Left ventricle myocardium superior (tissue), 1 donor: ENCODE results near the gene GDAP1L1. TPM values are rescaled to one million over a fixed set of nuclear protein-coding genes. Genes with fewer than 3 reads are reported as not detected.
A peak's percentile ranks its signal among the peaks of the same experiment; 100 is the strongest.

Source experiments
- ATAC-seq: fragments of 200-7000 bp; cut with Tn5 transposase; one replicate; pipeline ENCODE4 v1.9.1; 2020; ENCODE audit warnings: mild to moderate bottlenecking, moderate library complexity
- DNase-seq: peaks from one replicate; pipeline ENCODE4 v3.0.0-alpha.2; 2020
- intact Hi-C: fragments of 100-400 bp; cut with micrococcal nuclease; formaldehyde crosslinking; loops from one replicate; pipeline ENCODE4 v1.11.0; 2022
- long read RNA-seq: library from polyadenylated mRNA; unstranded; transcript quantifications from one replicate; pipeline ENCODE4 v2.0.0, GENCODE V29; 2021
- total RNA-seq: library from RNA; stranded (reverse); fragmentation: NEBNext Ultra II Directional; extraction: Animal tissue kit (Norgen Biotek cat#: 25700); gene quantifications from one replicate; pipeline ENCODE4 v1.2.1, GENCODE V29; 2021
- donor health status: DM: no; HTN: yes; CAD: no; lungs with severe emphysema.

GDAP1L1 gene
- 0.42 TPM for total RNA-seq
- long read RNA-seq, partial matches to known transcripts, result 0 of 1 reads
- long read RNA-seq, other reads (novel, unspliced or antisense), result 0 of 1 reads

- ATAC-seq, result peak; percentile 77
- DNase-seq, result no peak
- intact Hi-C loops, result no loop called here
Observed at GRCh38 chr20:44247131-44247571, at the start of gene GDAP1L1. Gene GDAP1L1, plus strand, starts transcription at chr20:44247308. Its CDS starts 27 bp downstream, at chr20:44247335.

GRCh38 chr20:44198872-44199271 is 48.2 kb upstream of the GDAP1L1 start:
- intact Hi-C loops, result no loop called here
- ATAC-seq (no peak), DNase-seq (no peak)

- DNase-seq (no peak), ATAC-seq (peak; percentile 10)
- intact Hi-C loops, result no loop called here
Observed at GRCh38 chr20:44199877-44200276, 47.2 kb upstream of the GDAP1L1 start.

- DNase-seq (no peak), ATAC-seq (no peak)
- intact Hi-C loops, result no loop called here
Observed at GRCh38 chr20:44200371-44200770, 46.7 kb upstream of the GDAP1L1 start.

GRCh38 chr20:44200983-44201382 is 46.1 kb upstream of the GDAP1L1 start:
- no peak for ATAC-seq
- intact Hi-C loops, result no loop called here
- no peak for DNase-seq

DNA sequence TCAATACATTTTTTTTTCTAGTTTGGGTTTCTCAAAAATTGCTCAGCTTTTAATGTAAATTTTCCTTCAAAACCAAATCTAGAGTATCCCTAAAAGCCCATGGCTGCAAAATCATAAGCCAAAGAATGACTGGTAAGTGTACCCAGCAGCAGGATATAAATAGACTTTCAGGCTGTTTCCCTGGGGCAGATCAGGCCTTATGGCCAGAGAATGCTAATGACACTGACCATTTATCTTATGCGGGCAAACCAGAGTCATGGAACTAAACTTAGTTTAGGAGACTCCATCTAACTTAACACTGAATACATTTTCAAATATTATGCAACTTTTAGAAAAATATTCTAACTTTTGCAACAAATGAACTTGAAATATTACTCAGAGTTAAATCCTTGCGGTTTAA is 43.9 kb upstream of the GDAP1L1 start:
- DNase-seq (no peak), ATAC-seq (peak; percentile 83)
- intact Hi-C loops, result no loop called here

DNA sequence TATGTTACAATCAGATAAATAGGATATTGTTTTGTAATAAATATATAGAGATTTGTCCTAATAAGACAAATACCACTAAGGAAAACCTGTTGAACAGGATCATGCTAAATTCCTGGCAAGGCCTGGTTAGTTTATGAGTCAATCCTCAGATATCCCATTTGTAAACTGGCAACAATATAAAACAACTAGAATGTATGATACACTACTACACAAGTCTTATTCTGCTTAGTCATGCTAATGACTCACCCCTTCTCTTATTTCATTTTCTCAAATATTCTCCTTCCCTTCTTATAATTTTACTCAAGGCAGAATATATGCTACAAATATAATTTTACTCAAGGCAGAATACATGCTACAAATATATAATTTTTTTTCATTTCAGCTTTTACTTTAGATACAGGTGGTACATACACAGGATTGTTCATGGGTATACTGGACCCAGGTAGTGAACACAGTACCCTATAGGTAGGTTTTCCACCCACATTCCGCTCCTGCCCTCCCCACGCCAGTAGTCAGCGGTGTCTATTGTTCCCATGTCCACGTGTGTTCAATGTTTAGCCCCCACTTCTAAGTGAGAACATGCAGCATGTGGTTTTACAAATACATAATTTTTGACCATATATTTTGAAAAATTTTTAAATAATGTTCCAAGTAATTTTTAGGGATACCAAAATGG is 42.8 kb upstream of the GDAP1L1 start:
- intact Hi-C loops, result no loop called here
- ATAC-seq, result peak; percentile 47
- DNase-seq, result no peak

DNA sequence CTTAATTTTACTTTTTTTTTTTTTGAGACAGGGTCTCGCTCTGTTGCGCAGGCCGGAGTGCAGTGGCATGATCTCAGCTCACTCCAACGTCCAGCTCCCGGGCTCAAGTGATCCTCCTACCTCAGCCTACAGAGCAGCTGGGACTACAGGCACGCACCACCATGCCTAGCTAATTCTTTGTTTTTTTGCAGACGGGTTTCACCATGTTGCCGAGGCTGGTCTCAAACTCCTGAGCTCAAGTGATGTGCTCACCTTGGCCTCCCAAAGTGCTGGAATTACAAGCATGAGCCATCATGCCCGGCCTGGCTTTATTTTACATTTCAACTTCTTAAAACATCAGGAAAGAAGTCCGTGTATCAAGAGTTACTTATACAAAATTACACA is 42.3 kb upstream of the GDAP1L1 start:
- no peak for ATAC-seq
- no peak for DNase-seq
- intact Hi-C loops, result no loop called here

DNA sequence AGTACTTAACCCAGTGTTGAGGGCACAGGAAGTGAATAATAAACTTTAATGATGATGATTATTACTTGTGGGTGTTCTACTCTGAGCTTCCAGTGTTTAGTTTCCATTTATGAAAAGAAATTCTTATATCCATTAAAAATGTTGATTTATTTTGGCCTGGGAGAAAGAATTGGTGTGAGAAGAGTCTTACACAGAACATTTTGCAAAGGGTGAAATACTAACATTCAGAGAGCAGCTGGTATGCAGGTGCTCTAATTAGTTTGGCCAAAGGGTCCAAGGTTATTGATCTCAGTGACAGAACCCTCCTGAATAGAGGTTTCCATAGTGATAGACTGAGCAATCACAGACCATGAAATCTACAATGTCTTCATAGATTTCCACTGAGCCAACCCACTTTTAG is 41.0 kb upstream of the GDAP1L1 start:
- no peak for DNase-seq
- intact Hi-C loops, result no loop called here
- no peak for ATAC-seq

GRCh38 chr20:44207126-44207723 is 39.9 kb upstream of the GDAP1L1 start:
- no peak for ATAC-seq
- no peak for DNase-seq
- intact Hi-C loops, result no loop called here

DNA sequence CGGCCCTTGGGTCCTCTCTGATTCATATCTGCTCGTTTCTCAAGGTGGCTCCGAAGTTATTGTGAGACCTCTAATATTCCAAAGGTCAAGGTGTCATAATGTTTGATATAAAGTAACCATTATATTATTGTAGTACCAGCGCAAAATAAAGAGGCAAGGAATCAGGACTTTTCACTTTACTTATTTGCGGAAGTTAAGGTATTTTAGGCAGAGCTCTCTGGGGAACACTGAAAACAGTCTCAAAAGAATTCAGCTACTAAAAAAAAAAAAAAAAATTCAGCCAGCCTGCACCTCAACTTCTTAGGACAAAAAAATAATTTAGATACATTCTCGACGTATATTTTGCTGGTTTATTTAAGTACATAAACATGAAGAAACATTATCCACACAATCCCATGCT is 38.9 kb upstream of the GDAP1L1 start:
- intact Hi-C loops, result no loop called here
- ATAC-seq, result no peak
- no peak for DNase-seq

GRCh38 chr20:44208770-44209169 is 38.3 kb upstream of the GDAP1L1 start:
- intact Hi-C loops, result no loop called here
- DNase-seq (no peak), ATAC-seq (no peak)

- intact Hi-C loops, result loop anchor here (10.0 kb wide), 1 partner anchor 255 kb away; no protein-coding TSS in a partner anchor
- no peak for DNase-seq
- ATAC-seq, result peak; percentile 10
Observed at GRCh38 chr20:44209686-44210405, 37.3 kb upstream of the GDAP1L1 start.

GRCh38 chr20:44210406-44211176 is 36.5 kb upstream of the GDAP1L1 start, which contains the start of gene OSER1:
Gene OSER1, minus strand, starts transcription at chr20:44210771. Its CDS starts 3,814 bp downstream, at chr20:44206957.
- intact Hi-C loops, result loop anchor here (10.0 kb wide), 1 partner anchor 254 kb away; no protein-coding TSS in a partner anchor
- DNase-seq, result peak; percentile 97
- ATAC-seq, result peak; percentile 92

- intact Hi-C loops, result loop anchor here (10.0 kb wide), 1 partner anchor 253 kb away; no protein-coding TSS in a partner anchor
- ATAC-seq (no peak), DNase-seq (peak; percentile 34)
Observed at GRCh38 chr20:44211177-44212039, 35.7 kb upstream of the GDAP1L1 start.

GRCh38 chr20:44212792-44213191 is 34.3 kb upstream of the GDAP1L1 start:
- DNase-seq (no peak), ATAC-seq (no peak)
- intact Hi-C loops, result loop anchor here (10.0 kb wide), 1 partner anchor 252 kb away; no protein-coding TSS in a partner anchor

DNA sequence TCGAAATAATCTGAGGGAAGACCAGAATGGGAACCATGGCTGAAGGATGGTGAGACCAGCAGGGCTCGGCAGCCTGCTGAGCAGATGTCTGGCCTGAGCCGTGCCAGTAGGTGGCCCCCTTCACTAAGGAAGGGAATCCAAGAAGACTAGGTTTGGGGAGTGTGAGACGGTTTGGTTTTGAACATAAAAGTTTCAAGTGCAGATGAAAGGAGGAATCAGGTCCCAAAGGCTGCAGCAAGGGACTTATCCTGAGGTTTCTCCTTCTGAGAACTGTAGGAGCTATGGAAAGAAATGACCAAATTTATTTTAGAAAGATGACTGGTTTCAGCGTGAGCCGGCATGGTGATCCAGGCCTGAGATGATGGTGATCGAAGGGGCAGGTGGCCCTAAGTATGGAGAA is 32.0 kb upstream of the GDAP1L1 start:
- intact Hi-C loops, result loop anchor here (10.0 kb wide), 1 partner anchor 250 kb away; no protein-coding TSS in a partner anchor
- peak; percentile 77 for DNase-seq
- ATAC-seq, result no peak
